HG03280 (cell line): Measurements from ENCODE around the gene RRAGD.

ENCODE experiments used
- ATAC-seq: cut with Tn5 transposase; IDR thresholded peaks from one replicate; pipeline ENCODE4 v1.9.1; 2021; ENCODE audit warnings: mild to moderate bottlenecking, moderate library complexity; ENCODE audit not compliant: unreplicated experiment

The RRAGD gene

GRCh38 chr6:89379281-89379680, 32.8 kb downstream of the RRAGD start:
- ATAC-seq, result no peak

- ATAC-seq, result no peak
Observed at GRCh38 chr6:89378628-89379027, 33.4 kb downstream of the RRAGD start.

- ATAC-seq, result peak; percentile 77
Observed at GRCh38 chr6:89375427-89376267, 36.4 kb downstream of the RRAGD start.

GRCh38 chr6:89372506-89372901, 39.6 kb downstream of the RRAGD start:
- ATAC-seq, result peak; percentile 43

- peak; percentile 62 for ATAC-seq
Observed at GRCh38 chr6:89371849-89372505, 40.1 kb downstream of the RRAGD start.

- ATAC-seq, result no peak
Observed at GRCh38 chr6:89368999-89369398, 43.1 kb downstream of the RRAGD start.

GRCh38 chr6:89368107-89368506, 44.0 kb downstream of the RRAGD start:
- no peak for ATAC-seq

GRCh38 chr6:89364586-89364985, 47.5 kb downstream of the RRAGD start:
- no peak for ATAC-seq

GRCh38 chr6:89361171-89361570, 50.9 kb downstream of the RRAGD start:
- ATAC-seq, result no peak

GRCh38 chr6:89360415-89360999, 51.6 kb downstream of the RRAGD start:
- peak; percentile 46 for ATAC-seq

GRCh38 chr6:89359561-89359960, 52.5 kb downstream of the RRAGD start:
- ATAC-seq, result no peak

GRCh38 chr6:89357390-89357789, 54.7 kb downstream of the RRAGD start:
- ATAC-seq, result peak; percentile 50

- ATAC-seq, result no peak
Observed at GRCh38 chr6:89356642-89357170, 55.4 kb downstream of the RRAGD start.

GRCh38 chr6:89355511-89356194, 56.4 kb downstream of the RRAGD start:
- ATAC-seq, result no peak

- peak; percentile 21 for ATAC-seq
Observed at GRCh38 chr6:89353702-89354392, 58.2 kb downstream of the RRAGD start.

- no peak for ATAC-seq
Observed at GRCh38 chr6:89353118-89353556, 58.9 kb downstream of the RRAGD start.

- ATAC-seq, result peak; percentile 43
Observed at GRCh38 chr6:89352278-89353117, 59.6 kb downstream of the RRAGD start, which contains the start of gene UBE2J1. TSS of gene UBE2J1 (minus strand) at chr6:89352722. CDS start at chr6:89352569, 153 bp downstream.

GRCh38 chr6:89351671-89352277, 60.3 kb downstream of the RRAGD start:
- ATAC-seq, result no peak
